Endothelial cell of umbilical vein (primary cell): ENCODE results near the gene AKAP13. TPM values are rescaled to one million over a fixed set of nuclear protein-coding genes. Genes with fewer than 3 reads are reported as not detected.
"Not testable (repeated sequence)": the region's sequence is repeated elsewhere in the genome, so short reads cannot be mapped to it uniquely, and the experiment has no call there.

Experiments
- BruUV-seq: library from RNA; stranded (reverse); fragments of 400-500 nt; replicated peaks from 2 replicates; lab custom pipeline; 2021; lab: Mats Ljungman, UMichigan
- CTCF ChIA-PET: fragments of 300-600, 350-600 bp; sonication (Branson Sonifier 250); formaldehyde crosslinking; loops from one replicate; lab custom pipeline; 2021; ENCODE audit warnings: antibody characterized with exemption, inconsistent platforms; lab: Charles Lee
- POLR2A ChIA-PET: fragments of 300-600, 350-600 bp; sonication (Branson Sonifier 250); formaldehyde crosslinking; loops from one replicate; lab custom pipeline; 2021; ENCODE audit warnings: antibody characterized with exemption, inconsistent platforms; lab: Charles Lee
- DNase-seq: peaks from one replicate; pipeline ENCODE4 v3.0.0-alpha.2; 2011; ENCODE audit warnings: low read depth, low spot score
- FAIRE-seq: peaks from 2 replicates; lab custom pipeline; 2011; peaks lifted over from hg19 to GRCh38; lab: Jason Lieb, UNC
- H2AFZ ChIP-seq: 2 replicates; pipeline ENCODE4 v1.6.0; 2012; ENCODE audit warnings: low read depth, low read length, control low read depth, inconsistent platforms
- H3K27ac ChIP-seq: 2 replicates; pipeline ENCODE4 v1.5.1; 2011; ENCODE audit warnings: low read depth, mild to moderate bottlenecking, control low read depth, low read length, moderate library complexity; ENCODE audit not compliant: insufficient read depth
- H3K27me3 ChIP-seq, 2 experiments: 2 replicates each; pipeline versions ENCODE4 v1.6.0 to v1.6.1; 2011; ENCODE audit warnings: low read length in 2 of 2, mixed read lengths in 1 of 2; ENCODE audit not compliant: control insufficient read depth in 2 of 2, insufficient read depth in 2 of 2
- H3K36me3 ChIP-seq, 2 experiments: 2 replicates in 1 of 2; 3 replicates in 1 of 2; pipeline ENCODE4 v1.5.1; 2011; ENCODE audit warnings: low read length in 2 of 2, mild to moderate bottlenecking in 1 of 2, moderate library complexity in 1 of 2; ENCODE audit not compliant: control insufficient read depth in 2 of 2, insufficient read depth in 2 of 2; ENCODE audit errors: extremely low read depth in 1 of 2
- H3K4me1 ChIP-seq: 3 replicates; pipeline ENCODE4 v1.5.1; 2011; ENCODE audit warnings: mild to moderate bottlenecking, low read length; ENCODE audit not compliant: control insufficient read depth, insufficient read depth; ENCODE audit errors: extremely low read depth
- H3K4me2 ChIP-seq: 2 replicates; pipeline ENCODE4 v1.6.1; 2011; ENCODE audit warnings: low read length, control low read depth, mixed read lengths; ENCODE audit not compliant: insufficient read depth
- H3K4me3 ChIP-seq, 3 experiments: fragments of 200-600 bp in 1 of 3; sonication (generic), shearing (Covaris generic) in 1 of 3; replicated peaks in 1 of 3; 2 replicates each; pipeline ENCODE4 v1.5.1; 2011 to 2016; ENCODE audit warnings: control low read depth in 3 of 3, low read length in 3 of 3, mild to moderate bottlenecking in 2 of 3, inconsistent platforms in 1 of 3, low read depth in 1 of 3, moderate library complexity in 1 of 3; ENCODE audit not compliant: insufficient read depth in 1 of 3
- H3K79me2 ChIP-seq: 2 replicates; pipeline ENCODE4 v1.6.0; 2012; ENCODE audit warnings: low read length, inconsistent platforms; ENCODE audit not compliant: control insufficient read depth, insufficient read depth
- H3K9ac ChIP-seq: replicated peaks from 2 replicates; pipeline ENCODE3; 2011; ENCODE audit warnings: low read length, control low read depth; ENCODE audit not compliant: insufficient read depth; ENCODE audit errors: extremely low read depth
- H3K9me1 ChIP-seq: replicated peaks from 3 replicates; pipeline ENCODE4 v1.6.0; 2011; ENCODE audit warnings: mild to moderate bottlenecking, low read length; ENCODE audit not compliant: control insufficient read depth, insufficient read depth; ENCODE audit errors: extremely low read depth
- H3K9me3 ChIP-seq: replicated peaks from 2 replicates; pipeline ENCODE4 v1.5.1; 2012; ENCODE audit warnings: low read length, inconsistent platforms; ENCODE audit not compliant: control insufficient read depth, insufficient read depth
- H4K20me1 ChIP-seq: replicated peaks from 2 replicates; pipeline ENCODE3; 2011; ENCODE audit warnings: mild to moderate bottlenecking, low read length; ENCODE audit not compliant: control insufficient read depth, insufficient read depth; ENCODE audit errors: extremely low read depth
- GATA2 ChIP-seq: IDR thresholded peaks from 2 replicates; pipeline ENCODE4 v1.7.0; 2011; ENCODE audit warnings: low read depth, mild to moderate bottlenecking, moderate library complexity, mixed read lengths, low read length; ENCODE audit not compliant: insufficient read length, insufficient read depth
- dilution Hi-C: fragments of 300-500 bp; cut with MboI; formaldehyde crosslinking; loops from one replicate; pipeline ENCODE4 v1.15.0; 2019; ENCODE audit warnings: low sequenced_read_pairs; ENCODE audit not compliant: extremely low pct_ligation_motif_present
- intact Hi-C: fragments of 100-400 bp; cut with micrococcal nuclease; formaldehyde crosslinking; loops from one replicate; pipeline ENCODE4 v1.10.0; 2022
- polyA plus RNA-seq, 4 experiments: library from polyadenylated mRNA; depleted of rRNA in 3 of 4; stranded (reverse) in 3 of 4; unstranded in 1 of 4; fragments of >200 nt; gene quantifications; 2 replicates each; pipeline versions ENCODE4 v1.2.1 to v1.2.3, GENCODE V29; 2011 to 2012; ENCODE audit warnings: missing spikeins in 1 of 4
- total RNA-seq: library from RNA; stranded (reverse); gene quantifications from 2 replicates; pipeline ENCODE4 v1.2.3, GENCODE V29; 2021

AKAP13 gene
- total and polyA plus RNA-seq, 2 donors (not counting 3 experiments of a cell fraction or from before 2014, with no cell fraction given), result 22.8 to 87.8 TPM

GRCh38 chr15:85345196-85345918 is 35.0 kb upstream of the AKAP13 start:
- DNase-seq, intact Hi-C loops, H3K4me3 ChIP-seq, H4K20me1 ChIP-seq, FAIRE-seq, H3K27me3 ChIP-seq, H3K9me3 ChIP-seq, H3K79me2 ChIP-seq, BruUV-seq, H3K9ac ChIP-seq, H2AFZ ChIP-seq, dilution Hi-C loops, H3K9me1 ChIP-seq, CTCF ChIA-PET, POLR2A ChIA-PET, H3K36me3 ChIP-seq: not testable (repeated sequence)
- Histone ChIP-seq H3K4me1 (peaks cover 24% of the 10 kb centered on the region), H3K27ac (peak overlapping the region; percentile 55), H3K4me2 (peak overlapping the region; percentile 42)

- H2AFZ ChIP-seq, H3K4me2 ChIP-seq, dilution Hi-C loops, H3K36me3 ChIP-seq, H3K9me3 ChIP-seq, H3K27ac ChIP-seq, BruUV-seq, H3K79me2 ChIP-seq, intact Hi-C loops, H3K4me3 ChIP-seq, FAIRE-seq, DNase-seq, POLR2A ChIA-PET, H3K27me3 ChIP-seq, H3K9me1 ChIP-seq, H3K9ac ChIP-seq, H4K20me1 ChIP-seq: not testable (repeated sequence)
- TF ChIP-seq GATA2, result peak; percentile 42
- peaks cover 19% of the 10 kb centered on the region for H3K4me1 ChIP-seq
- CTCF ChIA-PET, result interaction anchor here (1.0 kb wide), 1 partner anchor 50 kb away, joined by 3 read pairs; no protein-coding TSS in a partner anchor
Observed at GRCh38 chr15:85346462-85347084, 33.8 kb upstream of the AKAP13 start.

- DNase-seq, H3K9me3 ChIP-seq, H3K36me3 ChIP-seq, H2AFZ ChIP-seq, H3K27ac ChIP-seq, H3K4me3 ChIP-seq, H3K4me2 ChIP-seq, H3K9ac ChIP-seq, BruUV-seq, intact Hi-C loops, POLR2A ChIA-PET, dilution Hi-C loops, FAIRE-seq, H4K20me1 ChIP-seq, H3K27me3 ChIP-seq, H3K9me1 ChIP-seq, H3K79me2 ChIP-seq: not testable (repeated sequence)
- CTCF ChIA-PET, result interaction anchor here (1.0 kb wide), 1 partner anchor 51 kb away, joined by 3 read pairs; no protein-coding TSS in a partner anchor
- H3K4me1 ChIP-seq, result peaks cover 19% of the 10 kb centered on the region
Observed at GRCh38 chr15:85347264-85348047, 32.9 kb upstream of the AKAP13 start.
